Non-pigmented ciliary epithelial cell (primary cell): ENCODE results near the gene MX1.

ENCODE experiments used
- DNase-seq: peaks from one replicate; pipeline ENCODE4 v3.0.0-alpha.2; 2010; ENCODE audit warnings: low read depth

MX1 gene

DNA sequence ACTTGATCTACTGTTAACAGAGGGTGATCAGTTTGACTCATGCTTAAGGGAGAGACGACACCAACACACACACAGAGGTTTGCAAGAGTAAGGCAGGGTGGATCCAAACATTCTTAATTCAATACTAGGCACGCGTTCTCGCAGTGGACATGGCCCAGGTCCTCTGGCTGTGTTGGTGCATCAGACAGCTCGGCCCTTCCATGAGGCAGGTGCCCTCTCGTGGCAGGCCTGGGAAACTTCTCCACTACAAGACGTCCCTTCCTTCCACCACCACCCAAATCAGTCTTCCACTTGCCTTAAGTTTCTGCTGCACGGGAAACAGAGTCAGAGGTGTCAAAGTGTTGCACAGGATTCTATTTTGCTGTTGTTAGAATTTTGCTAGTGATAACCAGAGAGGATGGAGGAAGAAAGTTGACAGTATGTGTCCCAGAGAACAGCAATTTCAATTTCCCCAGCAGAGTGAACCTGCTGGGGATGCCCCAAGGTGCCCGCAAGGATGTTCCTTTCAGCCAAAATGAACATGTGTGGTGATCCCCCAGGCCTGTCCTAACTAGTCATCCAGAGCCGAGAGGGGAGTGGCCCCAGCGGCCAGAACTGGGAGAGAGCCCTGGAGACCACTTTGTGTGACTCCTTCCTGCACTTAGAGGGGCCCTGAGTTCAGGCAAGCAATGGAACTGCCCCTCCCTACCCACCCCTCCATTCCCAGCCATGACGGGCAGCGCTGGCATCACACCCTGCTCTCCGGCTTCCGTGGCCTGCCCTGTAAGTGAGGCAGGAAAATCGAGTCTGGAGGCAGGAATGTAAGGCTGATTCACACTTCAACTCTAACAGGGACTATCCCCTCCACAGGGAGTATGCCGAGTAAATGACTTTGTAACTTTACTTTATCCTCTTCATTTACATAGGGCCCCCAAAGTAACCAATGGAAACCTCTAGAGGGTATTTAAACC lies 34.8 kb downstream of the MX1 start:
- DNase-seq, result no peak

- DNase-seq, result no peak
These were observed 39.2 kb downstream of the MX1 start for GRCh38 chr21:41465176-41465781.

DNA sequence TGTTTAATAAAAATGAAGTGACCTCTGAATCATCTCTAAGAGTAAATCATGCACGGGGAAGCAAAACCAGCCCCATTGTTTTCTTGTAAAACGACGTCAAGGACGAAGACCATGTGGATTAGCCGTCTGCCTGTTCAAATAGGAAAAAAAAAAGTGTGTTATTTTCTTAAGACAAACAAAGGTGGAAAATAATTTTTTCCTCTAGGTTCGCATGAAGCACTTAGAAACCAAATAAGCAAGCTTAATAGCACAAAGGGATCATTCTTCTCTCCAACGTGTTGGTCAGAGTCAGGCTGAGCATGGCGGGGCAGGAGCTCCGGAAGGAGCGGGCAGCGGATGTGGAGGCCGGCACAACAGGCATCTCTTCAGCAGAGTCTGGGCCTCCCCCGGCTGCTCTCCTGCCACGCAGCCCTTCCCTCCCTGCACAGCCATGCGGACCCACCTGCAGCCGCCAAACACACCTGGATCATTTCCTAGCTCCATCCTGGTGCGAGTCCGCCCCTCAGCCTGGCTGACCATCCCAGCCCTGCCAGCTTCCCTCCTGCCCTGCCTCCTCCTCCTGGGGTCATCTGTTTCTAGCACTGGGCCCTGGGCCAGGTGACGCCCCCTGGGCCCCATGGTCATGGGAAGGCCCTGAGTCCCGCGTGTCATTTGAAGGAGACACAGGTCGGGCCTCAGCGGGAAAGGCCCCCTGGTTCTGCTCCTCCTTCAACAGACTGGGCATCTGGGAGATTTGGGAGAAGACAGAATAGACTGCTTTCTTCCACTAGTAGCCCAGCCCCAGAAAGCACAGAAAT lies 40.2 kb downstream of the MX1 start:
- DNase-seq, result no peak

- DNase-seq, result no peak
These were observed 44.0 kb downstream of the MX1 start for GRCh38 chr21:41470054-41470453.

GRCh38 chr21:41472753-41473548 lies 46.9 kb downstream of the MX1 start:
- no peak for DNase-seq

DNA sequence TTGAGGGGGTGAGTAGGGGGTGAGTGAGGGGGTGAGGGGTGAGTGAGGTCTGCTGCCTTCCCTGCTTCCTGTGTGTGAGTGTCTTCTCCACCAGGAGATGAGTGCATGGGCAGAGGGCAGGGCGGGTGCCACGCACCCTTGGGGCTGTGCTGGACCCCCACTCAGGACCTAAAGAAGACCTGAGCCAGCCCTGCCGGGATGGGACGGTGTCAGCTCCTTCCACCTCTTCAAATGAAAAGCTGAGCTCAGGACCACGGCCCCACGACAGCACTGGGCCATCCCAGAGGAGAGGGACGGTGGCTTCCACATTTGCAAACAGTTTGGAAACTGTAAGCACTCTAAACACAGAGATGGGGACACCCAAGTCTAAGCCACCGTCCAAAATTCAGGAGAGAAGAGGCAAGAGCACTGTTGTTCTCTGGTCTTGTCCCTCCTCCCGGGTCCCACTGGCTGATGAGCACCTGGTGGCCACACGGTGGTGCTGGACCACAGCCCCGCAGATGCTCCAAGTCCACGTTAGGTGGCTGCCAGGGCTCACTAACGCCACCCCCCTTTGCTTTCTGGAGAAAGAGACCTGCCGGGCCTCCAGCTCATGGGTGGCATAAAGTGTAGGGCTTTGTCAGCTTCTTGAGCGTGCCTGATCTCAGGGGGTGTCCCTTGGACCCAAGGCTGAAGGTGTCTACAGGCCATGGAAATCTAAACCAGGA lies 49.8 kb downstream of the MX1 start:
- DNase-seq, result no peak

- no peak for DNase-seq
These were observed 51.7 kb downstream of the MX1 start for GRCh38 chr21:41477641-41478318.

GRCh38 chr21:41478319-41479177 lies 52.5 kb downstream of the MX1 start:
- no peak for DNase-seq

GRCh38 chr21:41479686-41480085 lies 53.6 kb downstream of the MX1 start:
- no peak for DNase-seq

GRCh38 chr21:41480086-41480690 lies 54.1 kb downstream of the MX1 start:
- no peak for DNase-seq

GRCh38 chr21:41481191-41481590 lies 55.2 kb downstream of the MX1 start:
- DNase-seq, result peak; percentile 24

DNA sequence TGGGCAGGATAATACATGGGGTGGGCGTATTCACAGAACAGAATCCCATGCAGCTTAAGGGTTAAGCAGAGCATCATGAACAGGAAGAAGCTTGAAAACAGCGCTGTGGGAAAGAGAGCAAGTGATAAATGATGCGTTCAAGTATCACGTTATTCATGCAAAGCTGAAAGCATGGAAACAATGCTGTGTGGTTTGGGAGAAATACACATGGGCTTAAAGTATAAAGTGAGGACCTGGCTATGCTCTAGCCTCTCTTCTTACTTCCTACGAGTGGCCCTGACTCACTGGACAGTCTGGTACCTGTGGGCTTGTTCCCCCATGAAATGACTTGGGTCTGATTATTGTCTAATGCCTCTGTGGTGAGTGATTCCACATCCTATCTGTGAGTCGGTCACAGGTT lies 56.3 kb downstream of the MX1 start:
- peak; percentile 26 for DNase-seq

DNA sequence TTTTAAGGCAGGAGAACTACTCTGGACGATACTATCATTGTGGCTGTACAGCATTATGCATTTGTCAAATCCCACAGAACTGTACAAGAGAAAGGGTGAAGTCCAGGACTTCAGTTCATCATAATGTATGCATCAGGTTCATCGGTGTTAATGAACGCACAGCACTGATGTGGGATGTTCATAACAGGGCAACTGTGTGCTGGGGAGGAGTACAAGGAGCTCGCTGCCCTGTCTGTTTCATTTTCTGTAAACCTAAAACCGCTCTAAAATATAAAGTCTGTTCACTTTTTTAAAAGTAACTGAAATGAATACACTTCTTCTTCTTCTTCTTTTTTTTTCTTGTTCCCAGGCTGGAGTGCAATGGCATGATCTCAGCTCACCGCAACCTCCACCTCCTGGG lies 56.9 kb downstream of the MX1 start:
- DNase-seq, result no peak

- DNase-seq, result no peak
These were observed 57.4 kb downstream of the MX1 start for GRCh38 chr21:41483415-41483814.

DNA sequence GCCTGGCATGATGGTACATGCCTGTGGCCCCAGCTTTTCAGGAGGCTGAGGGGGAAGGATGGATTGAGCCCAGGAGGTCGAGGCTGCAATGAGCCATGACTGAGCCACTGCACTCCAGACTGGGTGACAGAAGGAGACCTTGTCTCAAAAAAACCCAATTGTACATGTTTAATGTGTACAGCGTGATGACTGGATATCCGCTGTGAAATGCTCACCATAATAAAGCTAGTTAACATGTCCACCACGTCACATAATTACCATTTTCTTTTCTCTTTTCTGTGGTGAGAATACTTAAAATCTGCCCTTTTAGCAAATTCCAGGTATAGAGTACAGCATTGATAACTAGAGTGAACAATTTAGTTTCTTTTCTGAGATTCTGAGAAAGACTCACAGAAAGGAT lies 57.9 kb downstream of the MX1 start:
- no peak for DNase-seq

DNA sequence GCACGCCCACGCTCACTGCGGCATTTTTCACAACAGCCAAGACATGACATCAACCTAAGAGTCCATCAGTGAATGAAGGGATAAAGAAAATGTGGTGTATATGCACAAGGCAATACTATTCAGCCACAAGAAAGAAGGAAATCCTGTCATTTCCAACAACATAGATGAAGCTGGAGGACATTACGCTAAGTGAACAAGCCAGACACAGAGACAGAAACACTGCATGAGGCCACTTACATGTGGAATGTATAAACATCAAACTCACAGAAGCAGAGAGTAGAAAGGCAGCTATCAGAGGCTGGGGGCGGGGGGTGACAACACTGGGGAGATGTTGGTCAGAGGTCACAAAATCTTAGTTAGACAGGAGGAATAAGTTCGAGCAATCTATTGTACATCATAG lies 61.0 kb downstream of the MX1 start:
- no peak for DNase-seq

GRCh38 chr21:41488080-41488479 lies 62.0 kb downstream of the MX1 start:
- no peak for DNase-seq

DNA sequence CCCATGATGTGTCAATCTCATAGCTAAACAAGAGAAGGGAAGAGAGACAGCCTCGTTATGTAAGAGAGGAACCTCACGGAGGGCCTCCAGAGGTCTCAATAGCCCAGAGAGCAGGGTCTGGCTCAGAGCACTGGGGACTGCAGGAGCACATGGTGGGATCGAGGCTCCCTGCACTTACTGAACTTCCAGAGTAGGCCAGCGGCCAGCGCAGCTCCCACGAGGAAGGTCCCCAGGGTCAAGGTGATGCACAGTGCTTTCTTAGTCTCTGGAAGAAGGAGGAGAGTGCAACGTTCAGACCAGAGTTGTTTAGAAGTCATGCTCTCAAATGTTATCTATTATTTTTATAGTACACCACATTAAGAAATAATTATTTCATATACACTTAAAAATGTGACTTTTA lies 63.3 kb downstream of the MX1 start:
- no peak for DNase-seq

DNA sequence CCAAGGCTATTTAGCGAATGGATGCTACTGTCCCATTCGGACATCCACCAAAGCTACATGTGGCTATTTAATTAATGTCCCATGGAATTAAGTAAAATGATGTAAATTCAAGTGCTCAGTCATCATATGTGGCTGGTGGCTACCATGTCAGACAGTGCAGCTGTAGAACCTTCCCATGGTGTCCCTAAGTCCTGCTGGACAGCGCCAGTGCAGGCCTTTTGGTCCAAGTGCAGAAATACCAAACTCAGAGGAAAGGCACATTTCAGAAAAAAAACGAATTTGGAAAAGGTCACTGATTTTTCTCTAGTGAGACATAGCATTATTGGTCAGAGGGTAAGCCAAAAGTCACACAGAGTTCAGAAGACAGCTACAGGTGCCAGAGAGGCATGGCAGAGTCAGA lies 64.3 kb downstream of the MX1 start:
- no peak for DNase-seq
